Chondrocyte (in vitro differentiated cells): ENCODE measurements around the gene RASGRP2. TPM values are rescaled to one million over a fixed set of nuclear protein-coding genes. Genes with fewer than 3 reads are reported as not detected.
A peak's percentile ranks its signal among the peaks of the same experiment; 100 is the strongest.

Source experiments
- DNase-seq: peaks from one replicate; pipeline ENCODE4 v3.0.0; 2021; ENCODE audit warnings: mixed read lengths, low spot score
- H3K27ac Mint-ChIP-seq: one replicate; pipeline ENCODE4 v1.8.0; 2021; ENCODE audit warnings: mild to moderate bottlenecking, moderate library complexity, mixed read lengths; ENCODE audit not compliant: unreplicated experiment
- H3K27me3 Mint-ChIP-seq: 2 replicates; pipeline ENCODE4 v1.8.0; 2021; ENCODE audit warnings: low read depth, mixed read lengths
- H3K36me3 Mint-ChIP-seq: 2 replicates; pipeline ENCODE4 v1.8.0; 2021; ENCODE audit warnings: low read depth, mixed read lengths
- H3K4me1 Mint-ChIP-seq: 2 replicates; pipeline ENCODE4 v1.8.0; 2021; ENCODE audit warnings: low read depth, mild to moderate bottlenecking, mixed read lengths
- H3K4me3 Mint-ChIP-seq: one replicate; pipeline ENCODE4 v1.8.0; 2021; ENCODE audit warnings: mild to moderate bottlenecking, moderate library complexity, mixed read lengths; ENCODE audit not compliant: unreplicated experiment
- H3K9me3 Mint-ChIP-seq: 2 replicates; pipeline ENCODE4 v1.8.0; 2021; ENCODE audit warnings: low read depth, mixed read lengths
- total RNA-seq: library from RNA; stranded (reverse); gene quantifications from 3 replicates; pipeline ENCODE4 v1.2.1, GENCODE V29; 2021
- TF ChIP-seq, protein P1 (sequence below): fragments of 200-600 bp; sonication (generic); IDR thresholded peaks from 2 replicates; pipeline ENCODE4 v1.5.0; 2021; ENCODE audit warnings: antibody characterized with exemption, mild to moderate bottlenecking, moderate library complexity

RASGRP2 gene
- total RNA-seq, 1 donor from 2014 or later, result 11.4 TPM

- peaks cover 5% of the 10 kb centered on the region for H3K36me3 Mint-ChIP-seq
- H3K27me3 Mint-ChIP-seq, result peaks cover 11% of the 10 kb centered on the region
- no peak for DNase-seq
- no peak overlapping the region for H3K27ac Mint-ChIP-seq
- H3K9me3 Mint-ChIP-seq, result no peaks in the 10 kb centered on the region
- H3K4me3 Mint-ChIP-seq, result no peak overlapping the region
- H3K4me1 Mint-ChIP-seq, result no peaks in the 10 kb centered on the region
- TF ChIP-seq, protein P1, sequence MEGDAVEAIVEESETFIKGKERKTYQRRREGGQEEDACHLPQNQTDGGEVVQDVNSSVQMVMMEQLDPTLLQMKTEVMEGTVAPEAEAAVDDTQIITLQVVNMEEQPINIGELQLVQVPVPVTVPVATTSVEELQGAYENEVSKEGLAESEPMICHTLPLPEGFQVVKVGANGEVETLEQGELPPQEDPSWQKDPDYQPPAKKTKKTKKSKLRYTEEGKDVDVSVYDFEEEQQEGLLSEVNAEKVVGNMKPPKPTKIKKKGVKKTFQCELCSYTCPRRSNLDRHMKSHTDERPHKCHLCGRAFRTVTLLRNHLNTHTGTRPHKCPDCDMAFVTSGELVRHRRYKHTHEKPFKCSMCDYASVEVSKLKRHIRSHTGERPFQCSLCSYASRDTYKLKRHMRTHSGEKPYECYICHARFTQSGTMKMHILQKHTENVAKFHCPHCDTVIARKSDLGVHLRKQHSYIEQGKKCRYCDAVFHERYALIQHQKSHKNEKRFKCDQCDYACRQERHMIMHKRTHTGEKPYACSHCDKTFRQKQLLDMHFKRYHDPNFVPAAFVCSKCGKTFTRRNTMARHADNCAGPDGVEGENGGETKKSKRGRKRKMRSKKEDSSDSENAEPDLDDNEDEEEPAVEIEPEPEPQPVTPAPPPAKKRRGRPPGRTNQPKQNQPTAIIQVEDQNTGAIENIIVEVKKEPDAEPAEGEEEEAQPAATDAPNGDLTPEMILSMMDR, result no peak
These were observed 14.0 kb downstream of the RASGRP2 start for GRCh38 chr11:64729851-64730382.

- Mint-ChIP-seq H3K4me1 (no peaks in the 10 kb centered on the region), H3K36me3 (peaks cover 5% of the 10 kb centered on the region), H3K4me3 (no peak overlapping the region), H3K27me3 (peaks cover 15% of the 10 kb centered on the region), H3K27ac (no peak overlapping the region), H3K9me3 (no peaks in the 10 kb centered on the region)
- TF ChIP-seq, protein P1, result no peak
- peak; percentile 59 for DNase-seq
These were observed 15.1 kb downstream of the RASGRP2 start for GRCh38 chr11:64728757-64729365.

DNA sequence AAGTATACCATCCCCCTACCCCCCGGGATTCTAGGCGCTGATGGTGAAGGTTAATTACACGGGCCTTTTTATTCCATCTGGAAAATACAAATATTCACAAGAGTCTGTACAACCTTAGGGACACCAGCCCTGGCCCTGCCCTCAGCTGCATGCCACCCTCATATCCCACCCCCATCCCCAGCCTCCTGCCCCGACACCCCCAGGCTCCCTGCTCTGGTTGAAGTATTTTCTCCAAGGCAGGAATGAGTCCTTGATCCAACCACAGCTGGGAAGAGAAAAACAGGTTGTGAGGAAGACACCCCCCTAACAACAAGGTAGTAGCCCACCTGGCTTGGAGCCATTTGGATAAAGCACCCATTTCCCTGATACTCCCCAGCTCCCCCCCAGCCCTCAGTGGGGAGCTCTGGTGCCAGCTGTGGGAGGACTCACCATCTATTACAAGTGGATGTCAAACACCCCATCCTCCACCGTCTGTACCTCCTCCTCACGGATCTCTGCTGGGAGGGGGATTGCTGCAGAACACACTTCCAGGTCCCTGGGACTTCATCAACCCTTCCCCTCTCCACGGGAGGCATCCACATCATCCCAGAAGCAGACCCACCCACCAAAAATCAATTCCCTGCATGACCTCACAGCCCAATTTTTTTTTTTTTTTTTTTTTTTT, 16.9 kb downstream of the RASGRP2 start:
- DNase-seq, result no peak
- Mint-ChIP-seq H3K36me3 (peaks cover 3% of the 10 kb centered on the region), H3K4me1 (no peaks in the 10 kb centered on the region), H3K27me3 (peaks cover 20% of the 10 kb centered on the region), H3K9me3 (no peaks in the 10 kb centered on the region), H3K27ac (no peak overlapping the region), H3K4me3 (no peak overlapping the region)
- TF ChIP-seq, protein P1, result no peak

DNA sequence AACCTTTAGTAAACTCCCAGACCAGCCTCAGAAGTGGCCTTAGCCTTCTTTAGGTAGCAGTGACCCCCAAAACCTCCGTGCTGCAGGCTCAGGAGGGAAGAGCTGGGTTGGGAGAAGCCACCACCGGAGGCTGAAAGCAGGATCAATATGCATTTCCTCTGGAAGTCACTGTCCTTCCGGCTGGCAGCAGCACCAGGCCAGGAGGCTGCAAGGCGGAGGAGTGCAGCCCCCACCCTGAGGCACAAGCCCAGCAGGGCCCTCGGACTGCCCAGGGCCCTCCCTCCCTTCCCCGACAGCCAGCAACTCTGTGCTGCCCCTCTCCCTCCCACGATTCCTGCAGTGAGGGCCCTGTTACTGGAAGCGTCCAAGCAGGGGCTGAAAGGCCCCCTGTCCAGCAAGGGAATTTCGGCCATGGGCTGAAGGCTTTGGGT, 17.7 kb downstream of the RASGRP2 start:
- peaks cover 28% of the 10 kb centered on the region for H3K27me3 Mint-ChIP-seq
- no peaks in the 10 kb centered on the region for H3K4me1 Mint-ChIP-seq
- no peaks in the 10 kb centered on the region for H3K36me3 Mint-ChIP-seq
- no peak overlapping the region for H3K4me3 Mint-ChIP-seq
- no peak overlapping the region for H3K27ac Mint-ChIP-seq
- no peak for DNase-seq
- TF ChIP-seq, protein P1, result no peak
- no peaks in the 10 kb centered on the region for H3K9me3 Mint-ChIP-seq

- Mint-ChIP-seq H3K27ac (no peak overlapping the region), H3K4me1 (no peaks in the 10 kb centered on the region), H3K9me3 (no peaks in the 10 kb centered on the region), H3K4me3 (no peak overlapping the region), H3K36me3 (no peaks in the 10 kb centered on the region), H3K27me3 (peaks cover 38% of the 10 kb centered on the region)
- peak; percentile 53 for DNase-seq
- TF ChIP-seq, protein P1, result no peak
These were observed 18.9 kb downstream of the RASGRP2 start for GRCh38 chr11:64724863-64725532.
